GM19239 (cell line): ENCODE results near the gene EPHA2.
A peak's percentile ranks its signal among the peaks of the same experiment; 100 is the strongest.
"Not testable (repeated sequence)": the region's sequence is repeated elsewhere in the genome, so short reads cannot be mapped to it uniquely, and the experiment has no call there.

ENCODE experiments used
- DNase-seq: peaks from one replicate; pipeline ENCODE4 v3.0.0; 2011; ENCODE audit warnings: low spot score; ENCODE audit not compliant: insufficient read length
- FAIRE-seq: peaks from 2 replicates; lab custom pipeline; 2011; peaks lifted over from hg19 to GRCh38; lab: Jason Lieb, UNC

The EPHA2 gene

GRCh38 chr1:16155537-16156410 lies at the start of gene EPHA2:
TSS of gene EPHA2 (minus strand) at chr1:16156069. CDS start at chr1:16155932, 137 bp downstream.
- no peak for FAIRE-seq
- DNase-seq: no peak

DNA sequence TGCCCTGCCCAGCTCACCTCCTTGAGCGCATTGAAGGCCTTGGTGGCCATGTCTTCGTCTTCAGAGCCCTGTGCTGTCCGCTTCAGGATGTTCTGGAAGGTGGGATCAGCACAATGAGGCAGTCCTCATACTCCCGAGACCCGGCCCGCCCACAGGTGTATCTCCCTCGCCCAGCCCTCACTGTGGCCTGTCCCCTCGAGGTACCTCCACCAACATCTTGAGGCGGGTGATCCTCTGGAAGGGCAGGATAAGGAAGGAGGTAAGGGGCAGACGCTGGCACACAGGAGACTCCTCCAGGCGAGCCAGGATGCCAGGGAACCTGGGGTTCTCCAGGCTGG lies 49.4 kb upstream of the EPHA2 start:
- FAIRE-seq: no peak
- no peak for DNase-seq

DNA sequence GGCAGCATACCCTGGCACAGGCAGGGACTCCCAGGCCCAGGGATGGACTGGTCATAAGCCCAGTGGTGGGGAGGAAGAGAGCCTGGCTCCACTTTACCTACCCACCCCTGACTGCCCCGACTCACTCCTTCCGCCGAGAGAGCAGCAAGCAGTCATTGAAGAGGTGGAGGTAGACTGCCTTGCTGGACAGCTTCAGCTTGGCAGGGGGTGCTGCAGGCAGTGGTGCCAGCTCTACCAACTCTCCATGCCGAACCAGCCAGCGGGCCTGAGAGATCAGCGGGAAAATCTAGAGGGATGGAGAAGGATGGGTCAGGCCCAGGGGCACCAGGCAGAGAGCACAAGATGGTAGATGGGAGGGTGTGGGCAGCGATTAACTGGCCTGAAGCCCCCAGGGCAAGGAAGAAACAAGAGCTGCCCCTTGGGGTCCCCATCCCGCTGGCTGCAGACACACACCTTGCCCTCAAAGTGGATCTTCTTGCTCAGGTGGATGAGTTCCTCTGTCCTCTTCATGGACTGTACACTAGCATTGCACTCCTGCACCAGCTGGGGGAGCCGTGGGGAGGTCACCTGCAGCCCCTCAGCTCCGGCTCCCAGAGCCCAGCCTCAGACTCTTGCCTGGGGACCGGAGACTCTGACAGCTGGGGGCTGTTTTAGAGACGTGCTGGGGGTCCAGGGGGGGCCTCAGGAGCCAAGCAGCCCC lies 48.9 kb upstream of the EPHA2 start:
- no peak for FAIRE-seq
- peak; percentile 31 for DNase-seq

DNA sequence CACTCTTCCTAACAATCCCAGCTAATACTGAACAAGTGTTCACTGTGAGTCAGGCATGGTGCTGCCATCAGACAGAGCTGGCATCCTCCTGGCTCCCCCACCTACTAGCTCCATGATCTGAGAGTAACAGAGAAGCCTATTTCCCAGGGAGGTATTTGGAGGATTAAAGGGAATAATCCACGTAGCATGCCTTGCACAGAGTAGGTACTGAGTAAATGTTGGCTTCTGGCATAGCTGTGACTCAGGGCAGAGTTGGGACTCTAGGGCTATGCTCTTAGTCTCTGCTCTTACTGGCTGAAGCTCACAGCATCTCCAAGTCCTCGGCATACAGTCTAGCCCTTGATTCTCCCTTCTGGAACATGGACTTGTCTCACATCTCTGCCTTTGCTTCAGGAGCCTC lies 48.3 kb upstream of the EPHA2 start:
- FAIRE-seq: no peak

DNA sequence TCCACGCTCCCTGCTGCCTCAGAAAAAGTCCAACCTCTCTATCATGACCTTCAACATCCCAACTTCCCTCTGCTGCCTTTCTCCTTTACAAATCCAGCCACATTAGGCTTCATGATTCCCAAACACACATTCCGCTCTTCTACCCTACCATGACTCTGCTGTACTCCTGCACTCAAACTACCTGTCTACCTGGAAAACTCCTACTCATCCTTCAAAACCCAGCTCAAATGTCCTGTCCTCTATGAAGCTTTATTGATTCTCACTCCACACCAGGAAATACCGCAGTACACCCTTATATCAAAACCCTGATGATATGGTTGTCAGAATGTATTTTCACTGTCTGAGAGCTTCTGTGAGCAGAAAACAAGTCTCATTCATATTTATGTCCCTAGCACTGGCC lies 47.7 kb upstream of the EPHA2 start:
- no peak for DNase-seq
- FAIRE-seq: no peak

More for the DNA sequence above, 48.3 kb upstream of the EPHA2 start:
- no peak for DNase-seq

GRCh38 chr1:16202281-16203210 lies 46.7 kb upstream of the EPHA2 start:
- FAIRE-seq (no peak), DNase-seq (no peak)

- FAIRE-seq (no peak), DNase-seq (no peak)
Measured at GRCh38 chr1:16199700-16200099, 43.8 kb upstream of the EPHA2 start.

DNA sequence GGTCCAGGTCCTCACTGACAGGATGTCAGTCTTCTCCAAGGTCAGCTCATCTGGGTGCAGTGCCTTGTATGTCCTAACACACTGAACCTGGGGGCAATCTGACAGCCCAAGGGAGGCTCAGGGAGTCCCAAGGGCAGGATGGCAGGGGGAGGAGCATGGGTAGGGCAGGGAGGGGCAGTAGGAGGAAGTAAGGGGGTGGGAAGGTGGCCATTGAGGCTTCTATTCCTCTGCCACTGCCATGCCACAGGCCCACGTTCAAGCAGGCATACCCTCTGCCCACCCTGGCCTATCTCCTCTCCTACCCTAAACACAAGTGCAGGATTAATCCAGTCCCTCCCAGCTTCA lies 43.3 kb upstream of the EPHA2 start:
- no peak for FAIRE-seq

DNA sequence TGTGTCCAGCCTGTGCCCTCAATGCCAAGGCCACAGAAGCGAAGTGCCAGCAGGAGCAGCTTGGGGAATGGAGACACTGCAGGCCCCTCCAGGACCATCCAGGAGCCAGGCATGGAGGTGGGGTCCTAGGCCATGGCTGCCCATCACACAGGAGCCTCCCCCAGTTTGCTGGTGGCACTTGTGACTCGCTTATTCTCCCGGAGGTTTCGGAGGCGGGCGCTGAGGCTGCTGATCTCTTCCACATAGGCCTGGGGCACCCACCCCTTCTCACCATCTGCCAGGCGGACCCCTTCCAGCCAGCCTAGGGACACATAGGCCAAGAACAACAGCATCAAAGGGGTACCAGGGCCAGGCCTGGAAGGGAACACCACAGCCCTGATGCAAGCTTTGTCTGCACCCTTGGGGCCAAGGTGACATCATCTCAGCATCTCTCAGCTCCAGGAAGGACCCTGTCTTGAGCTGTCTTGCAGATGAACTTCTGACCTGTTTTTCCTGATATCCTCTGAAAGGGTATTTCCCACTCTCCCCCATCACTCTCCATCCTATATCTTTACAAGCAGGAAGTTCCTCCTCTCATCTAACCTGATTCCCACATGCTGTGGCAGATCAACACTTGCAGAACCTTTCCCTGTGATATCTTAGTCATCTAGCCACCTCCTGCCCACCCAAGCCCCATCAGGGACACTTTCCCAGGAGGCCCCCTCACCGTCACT lies 42.7 kb upstream of the EPHA2 start:
- FAIRE-seq (no peak), DNase-seq (no peak)

More for the DNA sequence above, 43.3 kb upstream of the EPHA2 start:
- no peak for DNase-seq

- FAIRE-seq (no peak), DNase-seq (no peak)
Measured at GRCh38 chr1:16196874-16197273, 41.0 kb upstream of the EPHA2 start.

DNA sequence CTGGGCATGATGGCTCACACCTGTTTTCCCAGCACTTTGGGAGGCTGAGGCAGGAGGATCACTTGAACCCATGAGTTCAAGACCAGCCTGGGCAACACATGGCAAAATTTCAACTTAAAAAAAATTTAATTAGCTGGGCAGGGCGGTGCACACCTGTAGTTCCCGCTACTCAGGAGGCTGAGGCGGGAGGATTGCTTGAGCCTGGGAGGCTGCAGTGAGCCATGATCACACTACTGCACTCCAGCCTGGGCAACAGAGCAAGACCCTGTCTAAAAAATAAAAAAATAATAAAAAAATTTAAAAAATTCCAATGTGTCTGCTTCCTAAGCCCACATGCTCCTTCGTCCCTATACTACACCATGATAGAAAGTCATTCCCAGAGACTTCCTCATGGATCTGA lies 40.3 kb upstream of the EPHA2 start:
- not testable (repeated sequence) for DNase-seq, FAIRE-seq

DNA sequence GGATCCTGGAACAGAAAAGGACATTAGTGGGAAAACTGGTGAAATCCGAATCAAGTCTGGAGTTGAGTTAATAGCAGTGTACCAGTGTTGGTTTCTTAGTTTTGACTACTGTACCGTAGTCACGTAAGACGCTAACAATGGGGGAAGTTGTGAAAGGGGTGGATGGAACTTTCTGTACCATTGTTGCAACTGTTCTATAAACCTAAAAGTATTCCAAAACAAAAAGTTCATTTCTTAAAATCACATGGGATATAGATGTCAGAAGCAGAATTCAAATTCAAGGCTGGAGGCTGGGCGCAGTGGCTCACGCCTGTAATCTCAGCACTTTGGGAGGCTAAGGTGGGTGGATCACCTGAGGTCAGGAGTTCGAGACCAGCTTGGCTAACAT lies 39.6 kb upstream of the EPHA2 start:
- FAIRE-seq: no peak
- no peak for DNase-seq

DNA sequence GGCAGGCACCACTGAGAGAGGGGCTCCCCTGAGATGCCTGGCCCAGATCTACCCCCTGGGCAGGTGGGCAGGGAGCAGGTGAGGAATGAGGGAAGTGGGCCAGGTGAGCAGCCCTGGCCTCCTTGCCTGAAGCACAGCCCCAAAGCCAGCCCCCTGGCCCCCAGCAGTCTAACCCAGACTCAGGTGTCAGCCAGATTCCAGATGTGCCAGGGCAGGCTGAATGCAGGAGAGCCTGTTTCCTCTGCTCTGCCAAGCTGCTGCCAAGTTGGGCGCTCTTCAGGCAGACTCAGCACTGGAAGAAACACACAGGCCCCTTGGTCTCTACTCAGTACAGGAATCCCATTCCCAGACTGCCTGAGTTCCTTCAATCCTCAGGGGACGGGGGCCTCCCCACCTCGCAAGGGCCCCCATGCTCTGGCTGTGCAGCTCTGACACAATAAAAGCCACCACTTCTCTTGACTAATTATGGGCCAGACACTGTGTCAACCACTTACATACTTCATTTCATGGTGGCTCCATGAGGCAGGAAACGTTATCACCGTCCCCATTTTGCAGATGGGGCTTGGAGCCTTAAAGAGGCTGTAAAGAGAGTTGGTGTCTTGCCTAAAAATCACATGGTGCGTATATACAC lies 36.2 kb upstream of the EPHA2 start:
- FAIRE-seq (no peak), DNase-seq (no peak)

- DNase-seq (no peak), FAIRE-seq (no peak)
Measured at GRCh38 chr1:16191309-16191708, 35.4 kb upstream of the EPHA2 start.

DNA sequence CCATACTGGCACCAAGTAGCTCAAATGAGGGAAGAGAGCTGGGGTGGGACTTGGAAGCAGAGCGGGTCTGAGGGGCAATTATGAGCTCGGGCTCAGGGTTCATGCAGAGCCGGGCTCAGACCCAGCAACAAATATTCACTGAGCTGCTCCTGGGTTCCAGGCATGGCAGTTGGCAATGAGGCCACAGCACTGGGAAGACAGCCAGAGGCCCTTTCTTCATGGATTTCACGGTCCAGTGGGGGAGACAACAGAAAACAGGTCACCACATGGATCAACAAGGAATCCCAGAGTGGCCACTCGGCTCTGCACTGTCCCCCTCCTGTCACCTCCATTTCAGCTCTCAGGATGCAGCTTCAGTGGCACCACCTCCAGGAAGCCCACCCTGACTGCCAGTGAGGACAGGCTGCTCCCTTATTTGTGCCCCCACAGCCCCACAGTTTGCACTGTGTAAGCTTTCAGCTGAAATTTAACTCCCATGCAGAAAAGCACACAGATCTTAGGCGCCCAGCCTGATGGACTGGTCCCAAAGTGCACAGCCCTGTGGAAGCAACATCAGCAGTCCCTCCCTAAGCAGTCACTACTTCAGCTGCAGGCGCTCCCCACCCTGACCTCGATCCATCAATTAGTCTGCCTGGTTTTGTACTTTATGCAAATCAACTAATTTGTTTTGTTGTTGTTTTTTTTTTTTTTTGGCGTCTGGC lies 34.2 kb upstream of the EPHA2 start:
- no peak for DNase-seq
- no peak for FAIRE-seq

GRCh38 chr1:16189003-16189402 lies 33.1 kb upstream of the EPHA2 start:
- FAIRE-seq (no peak), DNase-seq (no peak)

DNA sequence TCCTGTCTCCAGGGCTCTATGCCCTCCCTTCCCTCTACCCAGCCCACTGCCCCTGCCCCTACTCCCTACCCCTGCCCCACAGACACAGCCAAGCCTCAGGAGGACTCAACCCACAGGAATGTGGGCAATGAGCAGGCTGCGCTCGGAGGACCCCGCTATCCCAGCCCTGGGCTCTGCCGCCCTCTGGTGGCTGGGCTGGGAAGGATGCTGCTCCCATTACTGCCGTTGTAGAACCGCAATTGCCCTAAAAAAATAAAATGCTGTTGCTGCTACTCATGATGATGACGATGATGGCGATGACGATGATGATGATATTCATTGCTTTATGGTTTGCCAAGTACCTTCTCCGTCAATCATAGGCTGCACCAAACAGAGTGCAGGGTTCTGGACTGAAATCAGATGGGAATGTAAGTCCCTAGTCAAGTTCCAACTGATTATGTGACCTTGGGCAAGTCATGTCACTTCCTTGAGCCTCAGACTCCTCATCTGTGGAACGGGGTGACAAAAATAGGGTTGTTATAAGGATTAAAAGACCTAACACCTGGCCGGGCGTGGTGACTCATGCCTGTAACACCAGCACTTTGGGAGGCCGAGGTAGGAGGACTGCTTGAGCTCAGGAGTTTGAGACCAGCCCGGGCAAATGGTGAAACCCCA lies 32.0 kb upstream of the EPHA2 start:
- FAIRE-seq (peak; percentile 40), DNase-seq (peak; percentile 80)

GRCh38 chr1:16186655-16187235 lies 30.9 kb upstream of the EPHA2 start:
- no peak for DNase-seq
- no peak for FAIRE-seq
